NOMO-1 (cell line): ENCODE measurements around the gene PSMC3IP.

ENCODE experiments used
- DNase-seq, 2 experiments: peaks; one replicate each; lab custom pipeline; 2025; ENCODE audit not compliant: unreplicated experiment in 2 of 2; lab: John Stamatoyannopoulos, UW

PSMC3IP gene

DNA sequence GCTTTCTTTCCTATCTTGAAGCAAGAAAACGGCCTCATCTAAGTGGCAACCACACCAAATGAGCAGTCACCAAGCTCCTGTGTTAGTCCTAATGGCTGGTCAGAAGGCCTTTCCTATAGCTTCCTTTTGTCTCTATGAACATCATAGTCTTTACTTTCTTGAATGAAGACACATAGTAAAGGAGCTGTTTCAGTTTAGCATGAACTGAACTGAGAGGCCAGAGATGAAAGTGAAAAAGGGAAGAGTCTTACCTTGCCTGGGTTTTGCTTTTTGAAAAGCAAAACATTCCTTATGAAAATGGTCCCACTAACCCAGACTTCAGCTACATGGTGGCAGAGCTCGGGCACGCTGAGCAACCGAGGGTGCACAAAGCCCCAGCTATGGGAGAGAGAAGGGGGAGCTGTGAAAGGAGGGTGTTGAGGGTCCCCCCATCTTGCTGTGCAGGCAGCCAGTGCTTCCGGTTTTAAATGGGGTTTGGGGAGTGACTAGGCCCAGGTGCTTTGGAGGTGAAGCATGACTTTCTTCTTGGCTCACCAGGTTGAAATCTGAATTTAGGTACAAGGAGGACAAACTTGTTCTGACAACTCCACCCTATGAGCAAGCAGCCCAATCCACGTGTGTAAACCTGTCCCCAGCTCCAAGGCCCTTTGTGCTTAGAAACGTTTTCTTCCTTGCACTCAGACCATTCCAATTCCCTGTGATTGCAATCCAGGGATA is 9.1 kb upstream of the PSMC3IP start:
- DNase-seq = peak in 1 of 2 experiments; percentile 4

DNA sequence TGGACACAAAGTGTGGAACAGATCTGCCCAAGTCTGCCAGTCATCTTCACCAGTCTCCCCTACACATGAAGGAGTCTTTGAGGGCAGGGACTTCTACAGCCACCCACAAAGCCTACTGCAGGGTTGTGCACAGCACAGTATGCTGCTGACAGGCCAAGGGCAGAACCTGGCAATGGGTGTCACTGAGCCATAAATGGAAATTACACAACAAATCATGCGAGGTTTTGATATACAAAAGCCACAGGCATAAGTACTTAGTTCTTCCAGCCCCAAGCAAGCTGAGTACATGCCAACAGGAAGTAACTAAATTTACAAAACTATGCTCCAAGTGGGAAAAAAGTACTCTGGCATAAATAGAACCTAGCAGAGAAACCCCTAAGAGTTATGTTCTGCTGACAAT is 7.8 kb upstream of the PSMC3IP start:
- DNase-seq = peak in 1 of 2 experiments; percentile 27

GRCh38 chr17:42584880-42585279 is 7.4 kb upstream of the PSMC3IP start:
- peak; percentile 74 to 75 for DNase-seq

DNA sequence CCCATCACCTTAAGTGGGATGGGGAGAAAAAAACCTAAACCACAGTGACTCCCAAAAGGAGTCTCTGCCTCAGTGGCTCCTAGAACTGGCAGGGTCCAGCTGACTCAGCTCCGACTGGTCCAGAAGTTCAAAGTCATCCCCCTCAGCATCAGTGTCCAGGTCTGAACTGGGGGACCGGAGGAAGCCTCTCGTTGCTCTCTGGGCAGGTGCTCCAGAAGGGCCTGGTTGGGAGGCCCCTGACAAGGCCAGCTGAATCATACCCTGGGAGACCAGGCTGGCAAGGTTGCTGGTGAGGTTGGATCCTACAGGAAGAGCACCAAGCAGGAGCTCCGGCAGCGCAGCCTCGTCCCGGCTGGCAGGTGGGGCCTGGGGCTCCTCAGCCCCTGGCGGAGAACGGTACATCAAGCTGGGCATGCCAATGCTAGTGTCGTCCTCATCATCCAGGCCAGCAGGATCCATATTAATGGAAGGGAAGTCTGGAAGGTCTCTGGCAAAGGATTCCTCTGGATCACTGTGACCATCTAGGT is 4.3 kb upstream of the PSMC3IP start:
- DNase-seq = no peak

DNA sequence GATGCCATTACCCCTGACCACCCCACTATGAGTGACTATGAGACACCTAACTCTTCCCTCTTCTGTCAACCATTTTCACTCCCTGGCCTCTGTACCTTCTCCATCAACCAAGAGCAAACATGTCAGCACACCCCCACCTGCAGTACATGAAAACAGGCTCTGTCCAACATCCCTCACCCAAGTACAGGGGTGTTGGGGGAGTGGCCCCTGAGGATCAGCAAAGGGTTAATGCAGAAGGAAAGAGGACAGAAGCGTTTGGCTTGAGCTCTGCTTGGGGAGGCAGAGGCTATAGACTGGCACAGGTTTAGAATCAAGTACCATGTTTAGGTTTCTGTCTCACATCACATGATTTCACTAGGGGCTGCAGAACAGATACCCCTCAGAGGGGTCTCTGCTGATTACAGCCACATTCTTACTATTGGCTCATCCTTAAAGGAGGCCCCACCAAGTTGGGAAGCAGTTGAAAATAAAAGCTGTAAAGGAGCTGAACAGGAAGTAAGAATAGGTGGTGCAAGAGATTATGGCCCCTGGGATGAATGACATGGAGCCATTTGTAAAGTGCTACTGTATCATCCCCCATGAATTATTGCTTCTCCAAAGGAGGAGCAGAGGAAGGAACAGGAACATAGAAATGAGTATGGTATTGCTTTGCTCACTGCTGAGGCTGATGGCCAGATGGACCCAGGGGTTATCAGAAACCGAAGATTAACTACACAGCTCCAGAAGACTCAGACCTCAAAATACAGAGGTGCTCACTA is 2.4 kb upstream of the PSMC3IP start:
- peak; percentile 5 to 26 for DNase-seq

DNA sequence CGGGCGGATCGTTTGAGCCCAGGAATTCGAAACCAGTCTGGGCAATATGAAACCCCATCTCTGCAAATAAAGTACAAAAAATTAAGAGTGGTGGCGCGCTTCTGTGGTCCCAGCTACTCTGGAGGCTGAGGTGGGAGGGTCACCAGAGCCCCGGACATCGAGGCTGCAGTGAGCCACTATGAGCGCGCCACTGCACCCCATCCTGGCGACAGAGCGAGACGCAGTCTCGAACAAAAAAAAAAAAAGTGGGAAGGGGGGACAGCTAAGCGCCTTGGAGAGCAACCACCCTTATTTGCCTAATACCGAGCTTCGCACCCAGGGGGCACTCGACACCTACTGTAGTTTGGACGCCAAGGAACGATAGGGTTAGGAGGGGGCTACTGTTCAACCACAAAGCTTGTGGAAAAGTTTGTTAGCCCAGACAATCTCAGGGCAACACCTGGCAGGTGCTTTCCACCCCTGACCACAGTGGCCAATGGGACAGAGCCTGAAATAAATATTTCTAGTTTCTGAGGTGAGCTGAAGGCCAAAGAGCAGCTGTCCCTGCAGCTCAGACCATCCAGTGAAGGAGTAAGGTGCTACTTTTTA is 847 bp upstream of the PSMC3IP start:
- DNase-seq = peak; percentile 81 to 89

DNA sequence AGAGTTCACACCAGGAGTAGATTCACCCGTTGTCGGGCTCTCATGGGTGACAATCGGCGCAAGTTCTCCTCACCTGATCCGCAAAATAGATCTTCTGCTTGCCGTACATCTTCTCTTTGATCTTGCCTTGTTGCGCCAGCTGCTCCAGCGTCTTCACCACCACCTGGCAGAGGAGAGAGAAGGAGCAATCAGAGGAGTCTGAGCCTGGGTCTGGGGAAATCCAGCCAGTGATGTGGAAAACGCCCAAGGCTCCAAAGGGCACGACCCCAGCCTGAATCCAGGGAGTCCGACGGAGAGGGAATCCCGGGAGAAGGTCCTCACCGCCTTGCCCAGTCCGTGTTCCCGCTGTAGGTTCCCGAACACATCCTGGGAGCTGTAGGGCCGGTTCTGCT is 393 bp downstream of the PSMC3IP start:
- DNase-seq = no peak

DNA sequence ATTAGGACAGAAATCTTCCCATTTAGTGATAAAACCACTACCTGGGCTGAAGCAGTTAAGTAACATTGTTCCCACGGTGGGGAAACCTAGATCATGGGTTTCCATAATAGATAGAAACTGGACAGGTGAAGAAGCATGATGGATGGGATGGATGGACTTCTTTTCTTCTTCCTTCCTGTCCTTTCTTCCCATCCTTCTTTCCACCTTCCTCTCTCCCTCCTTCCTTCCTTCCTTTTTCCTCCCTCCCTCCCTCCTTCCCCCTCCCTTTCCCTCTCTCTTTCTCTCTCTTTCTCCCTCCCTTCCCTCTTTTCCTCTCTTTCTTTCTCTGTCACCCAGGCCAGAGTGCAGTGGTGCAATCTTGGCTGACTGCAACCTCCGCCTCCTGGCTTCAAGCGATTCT is 3.1 kb downstream of the PSMC3IP start:
- no peak for DNase-seq

- DNase-seq = no peak
These were observed 4.4 kb downstream of the PSMC3IP start for GRCh38 chr17:42573095-42573494.

DNA sequence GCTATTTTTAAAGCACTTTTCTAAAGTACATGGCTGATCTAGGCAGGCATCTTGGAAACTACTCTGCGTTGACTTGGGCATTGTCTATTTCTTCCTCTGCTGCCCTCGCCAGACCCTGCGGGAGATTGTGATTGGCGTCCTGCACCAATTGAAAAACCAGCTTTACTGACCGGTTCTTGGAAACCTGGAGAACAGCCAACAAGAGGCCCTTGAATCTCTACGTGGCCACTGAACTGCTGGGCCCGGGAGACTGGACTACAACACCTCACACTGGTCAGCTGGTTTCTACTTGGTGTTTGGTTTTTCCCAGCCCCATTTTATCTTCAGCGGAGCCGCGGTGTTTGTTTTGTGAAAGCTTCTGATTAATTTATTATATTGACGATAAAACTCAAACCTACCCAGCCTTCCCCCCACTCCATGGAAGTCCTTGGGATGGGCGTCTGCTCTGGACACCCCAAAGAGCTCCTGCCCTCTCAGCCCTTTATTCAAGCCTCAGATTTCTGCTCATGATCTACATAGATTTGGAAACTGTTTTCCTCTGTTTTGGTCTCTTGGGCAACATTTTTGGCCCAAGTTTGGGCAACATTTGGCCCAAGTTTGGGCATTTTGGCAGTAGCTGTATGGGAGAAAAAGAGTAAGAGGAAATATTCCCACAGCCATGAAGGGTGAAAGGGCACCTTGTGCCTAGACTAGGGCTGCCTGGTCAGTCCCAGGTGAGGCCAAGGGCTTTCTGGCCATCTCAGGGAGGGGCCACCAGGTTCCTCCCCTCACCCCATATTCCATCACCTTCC is 5.9 kb downstream of the PSMC3IP start:
- no peak for DNase-seq

GRCh38 chr17:42568341-42569111 is 9.0 kb downstream of the PSMC3IP start:
- DNase-seq = no peak

DNA sequence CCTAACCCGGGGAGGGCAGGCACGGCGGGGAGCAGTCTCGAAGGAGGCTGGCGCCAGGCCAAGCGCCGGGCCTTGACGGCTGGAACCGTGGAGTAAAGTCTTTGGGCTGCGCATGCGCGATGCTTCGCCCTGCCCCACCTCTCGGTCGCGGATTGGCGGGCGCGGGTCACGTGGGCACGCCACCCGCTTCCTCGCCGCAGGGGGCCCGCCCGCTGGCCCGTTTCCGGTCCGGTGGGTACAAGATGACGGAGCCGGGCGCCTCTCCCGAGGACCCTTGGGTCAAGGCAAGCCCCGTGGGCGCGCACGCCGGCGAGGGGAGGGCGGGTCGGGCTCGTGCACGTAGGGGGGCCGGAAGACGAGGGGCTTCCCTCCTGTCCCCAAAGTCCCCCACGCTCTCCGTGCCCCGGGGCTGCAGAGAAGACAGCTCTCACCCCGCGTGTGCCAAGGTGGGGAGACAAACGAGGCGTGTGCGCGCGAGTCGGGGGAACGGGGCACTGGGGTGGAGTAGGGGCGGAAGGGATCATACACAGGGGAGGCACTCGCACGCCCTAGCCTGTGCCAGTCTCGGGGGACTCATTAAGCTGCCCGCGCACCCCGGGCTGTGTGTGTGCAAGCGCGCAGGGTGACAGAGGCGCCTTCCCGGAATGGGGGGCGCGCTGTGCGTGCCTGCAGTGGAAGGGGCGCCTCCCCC is 10.5 kb downstream of the PSMC3IP start, which contains the start of gene MLX:
Gene MLX, plus strand, starts transcription at position 218 of the 691 bp plus-strand sequence. Its CDS starts 25 bp downstream, at position 243.
- DNase-seq = peak; percentile 84 to 87

GRCh38 chr17:42566215-42566882 is 11.2 kb downstream of the PSMC3IP start:
- no peak for DNase-seq

DNA sequence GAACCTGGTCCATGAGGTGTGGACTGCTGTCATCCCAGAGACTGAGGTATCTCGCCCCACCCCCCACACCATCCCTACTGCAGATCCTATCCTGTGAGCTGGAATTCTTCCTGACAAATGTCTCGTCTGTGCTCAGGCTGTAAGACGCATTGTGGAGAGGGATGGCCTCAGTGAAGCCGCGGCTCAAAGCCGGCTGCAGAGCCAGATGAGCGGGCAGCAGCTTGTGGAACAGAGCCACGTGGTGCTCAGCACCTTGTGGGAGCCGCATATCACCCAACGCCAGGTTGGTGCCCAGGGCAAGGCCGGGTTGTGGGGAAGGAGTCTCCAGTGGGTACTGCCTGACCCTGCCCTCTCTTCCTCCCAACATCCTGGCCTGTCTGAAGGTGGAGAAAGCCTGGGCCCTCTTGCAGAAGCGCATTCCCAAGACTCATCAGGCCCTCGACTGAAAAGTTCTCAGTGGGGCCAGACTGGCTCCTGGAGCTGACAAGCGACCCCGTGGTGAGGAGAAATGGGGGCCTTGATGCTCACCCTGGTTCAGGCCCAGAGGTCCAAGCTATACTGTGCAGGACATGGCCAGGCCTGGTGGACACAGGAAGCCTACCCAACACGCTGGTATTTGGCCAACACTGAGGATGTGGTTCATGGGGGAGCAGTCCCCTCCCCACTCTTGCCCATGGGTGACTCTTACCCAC is 11.9 kb downstream of the PSMC3IP start:
- DNase-seq = no peak

DNA sequence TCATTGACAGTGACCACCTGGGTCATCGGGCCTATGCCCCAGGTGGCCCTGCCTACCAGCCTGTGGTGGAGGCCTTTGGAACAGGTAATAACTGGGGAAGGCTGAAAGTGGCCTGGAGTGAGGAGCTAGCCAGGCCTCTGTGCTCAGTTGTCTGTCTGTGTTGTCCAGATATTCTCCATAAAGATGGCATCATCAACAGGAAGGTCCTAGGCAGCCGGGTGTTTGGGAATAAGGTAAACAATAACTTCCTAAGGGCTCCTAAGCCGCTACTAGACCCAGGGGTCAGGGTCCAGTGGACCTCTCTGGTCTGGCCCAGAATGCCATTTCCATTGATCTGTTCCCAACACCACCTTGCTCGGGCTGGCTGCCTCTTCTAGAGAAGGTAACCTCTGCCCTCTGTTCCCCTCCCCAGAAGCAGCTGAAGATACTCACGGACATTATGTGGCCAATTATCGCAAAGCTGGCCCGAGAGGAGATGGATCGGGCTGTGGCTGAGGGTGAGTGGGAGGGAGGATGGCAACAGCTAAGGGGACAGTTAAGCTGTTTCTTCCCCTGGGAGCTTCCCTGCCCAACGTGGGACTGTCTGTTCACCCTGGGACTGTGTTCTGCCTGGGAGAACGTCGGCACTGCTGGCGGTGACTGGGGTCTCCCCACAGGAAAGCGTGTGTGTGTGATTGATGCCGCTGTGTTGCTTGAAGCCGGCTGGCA is 12.6 kb downstream of the PSMC3IP start:
- DNase-seq = no peak

DNA sequence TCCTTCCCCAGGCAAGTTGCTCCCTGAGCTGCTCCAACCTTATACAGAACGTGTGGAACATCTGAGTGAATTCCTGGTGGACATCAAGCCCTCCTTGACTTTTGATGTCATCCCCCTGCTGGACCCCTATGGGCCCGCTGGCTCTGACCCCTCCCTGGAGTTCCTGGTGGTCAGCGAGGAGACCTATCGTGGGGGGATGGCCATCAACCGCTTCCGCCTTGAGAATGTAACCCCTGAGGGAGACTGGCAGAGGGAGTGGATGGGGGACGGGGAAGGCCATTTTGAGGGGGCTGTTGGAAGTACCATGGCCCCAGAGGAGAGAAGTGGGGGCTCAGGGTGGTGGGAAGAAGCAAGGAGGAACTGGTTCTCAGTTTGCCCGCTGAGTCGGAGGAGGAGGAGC is 13.6 kb downstream of the PSMC3IP start:
- no peak for DNase-seq

DNA sequence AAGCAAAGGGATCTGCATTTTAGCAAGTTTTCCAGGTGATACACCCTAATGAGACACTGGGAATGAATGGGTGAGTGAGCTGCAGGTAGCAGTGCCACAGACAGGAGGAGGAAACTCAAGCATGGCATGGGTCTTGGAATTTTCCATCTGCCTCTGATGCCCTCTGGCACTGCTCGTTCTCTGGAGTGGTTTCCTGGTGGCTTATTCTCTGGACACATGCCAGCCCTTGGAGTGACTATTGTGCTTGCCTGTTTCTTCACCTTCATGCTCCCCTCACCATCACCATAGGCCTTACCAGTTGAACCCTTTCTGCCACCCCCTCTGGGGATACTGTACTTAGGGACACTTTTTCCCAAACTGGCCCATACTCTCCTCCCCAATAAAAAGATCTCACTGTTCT is 14.0 kb downstream of the PSMC3IP start:
- DNase-seq = no peak

GRCh38 chr17:42563143-42563509 is 14.4 kb downstream of the PSMC3IP start:
- DNase-seq = no peak
